ENCODE measurements around the gene SLC6A20. TPM values are rescaled to one million over a fixed set of nuclear protein-coding genes. Genes with fewer than 3 reads are reported as not detected.
"Not testable (repeated sequence)": the region's sequence is repeated elsewhere in the genome, so short reads cannot be mapped to it uniquely, and the experiment has no call there.

Gene SLC6A20
- polyA plus RNA-seq, 1 donor, result 0.28 TPM

DNA sequence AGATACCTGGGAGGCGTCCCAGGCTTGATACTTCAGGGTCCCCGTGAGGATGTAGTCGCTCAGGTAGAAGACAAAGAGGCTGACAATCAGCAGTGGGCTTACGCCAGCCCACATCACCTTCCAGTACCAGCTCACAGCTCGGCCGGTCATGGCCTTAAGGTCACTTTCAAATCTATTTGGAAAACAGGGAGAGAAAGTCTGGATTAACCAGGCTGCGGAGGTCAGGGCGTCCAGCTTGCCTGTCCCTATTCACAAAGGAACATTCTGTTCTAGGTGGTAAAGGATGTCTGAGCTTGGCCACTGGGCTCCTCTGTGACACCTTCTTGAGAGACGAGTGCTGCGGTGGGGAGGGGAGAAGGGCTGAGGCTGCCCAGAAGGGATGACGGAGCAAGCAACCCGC lies 36.5 kb downstream of the SLC6A20 start:
- DNase-seq (ENCODE audit: low read depth), result no peak

DNA sequence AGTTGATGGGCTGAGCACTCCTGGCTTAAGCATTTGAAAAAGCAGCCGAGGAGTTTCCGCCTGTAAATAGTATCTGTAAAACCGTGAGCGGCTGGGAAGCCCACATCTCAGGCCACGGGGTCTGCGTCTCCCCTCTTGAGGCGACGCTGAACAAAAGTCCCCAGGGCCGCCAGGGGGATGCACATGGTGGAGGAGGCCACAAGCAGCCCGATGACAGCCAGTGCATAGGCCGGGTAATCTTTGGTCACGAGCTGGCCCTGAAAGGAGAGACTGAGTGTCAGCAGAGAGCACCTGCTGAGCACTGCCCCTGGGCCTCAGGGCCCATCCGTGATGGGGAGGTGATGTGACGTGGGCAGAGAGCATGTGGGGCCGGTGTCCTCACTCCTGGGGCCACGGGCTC lies 37.5 kb downstream of the SLC6A20 start:
- no peak for DNase-seq (ENCODE audit: low read depth)

DNA sequence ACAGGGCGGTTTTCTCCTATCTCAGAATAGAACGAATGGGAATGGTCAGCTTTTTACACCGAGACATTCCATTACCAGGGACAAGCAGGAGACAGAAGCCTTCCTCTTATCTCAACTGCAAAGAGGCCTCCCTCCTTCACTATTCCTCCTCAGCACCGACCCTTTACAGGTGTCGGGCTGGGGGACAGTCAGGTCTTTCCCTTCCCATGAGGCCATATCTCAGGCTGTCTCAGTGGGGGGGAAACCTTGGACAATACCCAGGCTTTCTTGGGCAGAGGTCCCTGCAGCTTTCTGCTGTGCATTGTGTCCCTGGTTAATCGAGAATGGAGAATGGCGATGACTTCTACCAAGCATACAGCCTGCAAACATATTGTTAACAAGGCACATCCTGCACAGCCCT lies 39.2 kb downstream of the SLC6A20 start:
- DNase-seq (ENCODE audit: low read depth), result not testable (repeated sequence)

DNA sequence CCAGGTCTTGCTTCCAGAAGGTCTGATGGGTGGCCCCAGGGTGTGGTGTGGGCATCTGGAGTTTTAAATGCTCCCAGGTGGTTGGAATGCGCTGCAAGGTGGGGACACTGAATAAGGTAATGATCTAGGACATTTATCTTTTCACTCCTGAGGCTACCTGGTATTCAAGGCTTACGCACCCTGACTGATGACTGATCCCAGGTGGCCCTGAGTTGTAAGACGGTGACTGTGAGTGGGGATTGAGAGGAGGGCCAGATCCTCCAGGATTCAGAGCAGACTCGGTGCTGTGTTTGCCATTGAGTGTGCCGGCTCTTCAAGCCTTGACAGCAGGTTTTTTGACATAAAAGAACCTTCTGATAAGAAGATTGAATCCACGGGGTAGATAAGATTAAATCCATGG lies 40.3 kb downstream of the SLC6A20 start:
- no peak for DNase-seq (ENCODE audit: low read depth)

DNA sequence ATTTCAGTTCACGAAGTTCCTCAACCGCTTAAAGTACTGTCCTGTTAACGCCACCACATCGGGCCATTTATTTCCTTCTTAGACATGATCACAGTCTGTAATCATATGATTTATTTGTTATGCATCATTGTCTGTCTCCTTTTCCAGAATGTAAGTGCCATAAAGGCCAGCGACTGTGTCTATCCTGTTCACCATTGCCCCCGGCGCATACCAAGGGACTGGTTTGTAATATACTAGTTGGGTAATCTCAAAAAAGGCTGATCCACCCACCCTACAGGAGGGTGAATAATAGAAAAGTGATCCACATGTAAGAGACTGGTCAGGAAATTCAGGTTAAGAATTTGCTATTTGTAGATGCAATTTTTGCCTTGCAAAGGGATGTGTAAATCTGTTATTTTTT lies 41.9 kb downstream of the SLC6A20 start:
- no peak for DNase-seq (ENCODE audit: low read depth)

DNA sequence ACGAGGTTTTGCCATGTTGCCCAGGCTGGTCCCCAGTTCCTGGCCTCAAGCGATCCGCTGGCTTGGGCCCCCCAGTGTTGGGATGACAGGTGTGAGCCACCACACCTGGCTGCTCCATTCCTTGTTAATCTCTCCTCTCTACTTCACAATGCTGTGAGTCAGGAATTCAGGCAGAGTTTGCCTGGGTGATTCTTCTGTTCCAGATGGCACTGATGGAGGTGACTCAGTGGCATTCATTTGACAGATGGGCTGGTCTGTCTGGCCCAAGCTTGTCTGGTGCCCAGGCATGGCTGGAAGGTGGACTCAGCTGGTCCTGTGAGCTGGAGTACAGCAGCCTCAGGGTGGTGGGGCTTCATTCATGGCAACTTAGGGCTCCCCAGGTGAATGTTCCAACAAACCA lies 43.2 kb downstream of the SLC6A20 start:
- no peak for DNase-seq (ENCODE audit: low read depth)

DNA sequence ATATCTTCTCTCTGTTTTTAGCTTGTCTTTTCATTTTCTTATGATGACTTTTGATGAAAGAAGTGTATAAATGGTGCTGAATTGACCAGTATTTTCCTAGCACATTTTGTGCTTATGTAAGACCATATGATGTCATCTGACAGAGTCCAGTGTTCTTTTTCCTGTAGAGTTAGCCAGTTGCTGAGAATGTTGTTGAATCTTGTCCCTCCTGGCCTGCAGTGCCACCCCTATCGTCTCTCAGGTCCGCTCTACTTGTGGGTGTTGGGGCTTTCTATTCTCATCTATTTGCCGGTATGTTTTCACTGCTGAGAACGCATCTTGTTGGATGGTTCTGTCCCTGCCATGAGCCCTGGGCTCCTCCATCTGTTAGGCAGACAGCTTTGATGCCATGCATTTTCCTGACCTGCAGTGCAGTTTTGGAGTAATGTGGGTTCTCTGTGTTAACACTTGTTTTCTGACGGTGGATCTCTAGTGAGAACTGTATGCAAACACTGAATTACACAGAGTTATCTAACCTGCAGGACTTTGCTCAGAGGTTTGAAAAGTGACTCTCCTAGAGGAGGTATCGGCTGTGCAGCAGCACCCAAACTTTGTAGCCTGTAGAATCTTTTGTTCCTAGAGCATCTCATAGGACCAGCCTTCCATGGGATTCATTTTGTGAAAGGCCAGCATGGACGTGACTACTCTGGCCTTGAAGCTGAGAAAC lies 44.6 kb downstream of the SLC6A20 start:
- no peak for DNase-seq (ENCODE audit: low read depth)

DNA sequence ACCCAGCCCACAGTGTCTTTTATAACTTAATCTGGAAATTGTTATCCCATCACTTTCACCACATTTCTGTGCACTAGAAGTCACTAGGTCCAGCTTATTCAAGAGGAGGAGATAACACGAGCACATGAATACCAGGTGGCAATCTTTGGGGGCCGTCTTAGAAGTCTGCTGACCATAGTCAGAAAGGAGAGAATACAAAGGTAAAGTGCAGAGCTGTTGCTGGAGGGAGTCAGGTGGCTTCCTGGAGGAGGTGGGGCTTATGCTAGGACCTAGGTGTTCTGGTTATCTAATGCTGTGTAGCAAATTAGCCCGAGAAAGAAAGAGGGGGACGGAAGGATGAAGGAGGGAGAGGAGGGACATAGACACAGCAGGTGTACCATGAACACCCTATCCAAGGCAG lies 46.5 kb downstream of the SLC6A20 start:
- no peak for DNase-seq (ENCODE audit: low read depth)

DNA sequence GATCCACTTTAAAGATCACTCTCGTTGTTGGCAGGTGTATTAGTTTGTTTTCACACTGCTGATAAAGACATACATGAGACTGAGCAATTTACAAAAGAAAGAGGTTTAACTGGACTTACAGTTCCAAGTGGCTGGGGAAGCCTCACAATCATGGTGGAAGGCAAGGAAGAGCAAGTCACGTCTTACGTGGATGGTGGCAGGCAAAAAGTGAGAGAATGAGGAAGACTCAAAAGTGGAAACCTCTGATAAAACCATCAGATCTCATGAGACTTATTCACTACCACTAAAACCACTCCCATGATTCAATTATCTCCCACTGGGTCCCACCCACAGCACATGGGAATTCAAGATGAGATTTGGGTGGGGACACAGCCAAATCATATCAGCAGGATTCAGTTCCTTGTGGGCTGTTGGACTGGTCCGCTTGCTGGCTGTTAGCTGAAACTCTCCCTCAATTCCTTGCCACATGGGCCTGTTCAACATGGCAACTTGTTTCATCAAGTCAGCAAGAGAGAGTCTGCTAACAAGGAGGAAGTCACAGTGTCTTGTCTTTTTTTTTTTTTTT lies 47.2 kb downstream of the SLC6A20 start:
- DNase-seq (ENCODE audit: low read depth), result not testable (repeated sequence)

DNA sequence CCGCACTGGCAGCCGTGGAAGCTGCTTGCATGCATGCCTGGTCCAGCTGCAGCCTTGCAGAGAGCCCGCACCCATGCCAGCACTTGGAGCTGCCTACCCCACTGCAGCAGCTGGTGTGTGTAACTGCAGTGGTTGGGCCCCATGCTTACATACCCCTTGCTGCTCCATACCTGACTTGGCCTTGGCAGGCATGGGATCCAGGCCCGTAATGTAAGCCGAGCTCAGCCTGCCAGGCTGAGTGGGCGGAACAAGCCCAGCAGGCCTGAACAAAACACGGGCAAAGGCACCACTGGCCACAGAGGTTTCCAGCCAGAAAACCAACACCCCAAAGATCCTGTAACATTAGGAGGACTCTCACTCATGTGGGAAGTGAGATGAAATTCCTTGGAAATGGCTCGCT lies 48.3 kb downstream of the SLC6A20 start:
- DNase-seq (ENCODE audit: low read depth), result no peak

DNA sequence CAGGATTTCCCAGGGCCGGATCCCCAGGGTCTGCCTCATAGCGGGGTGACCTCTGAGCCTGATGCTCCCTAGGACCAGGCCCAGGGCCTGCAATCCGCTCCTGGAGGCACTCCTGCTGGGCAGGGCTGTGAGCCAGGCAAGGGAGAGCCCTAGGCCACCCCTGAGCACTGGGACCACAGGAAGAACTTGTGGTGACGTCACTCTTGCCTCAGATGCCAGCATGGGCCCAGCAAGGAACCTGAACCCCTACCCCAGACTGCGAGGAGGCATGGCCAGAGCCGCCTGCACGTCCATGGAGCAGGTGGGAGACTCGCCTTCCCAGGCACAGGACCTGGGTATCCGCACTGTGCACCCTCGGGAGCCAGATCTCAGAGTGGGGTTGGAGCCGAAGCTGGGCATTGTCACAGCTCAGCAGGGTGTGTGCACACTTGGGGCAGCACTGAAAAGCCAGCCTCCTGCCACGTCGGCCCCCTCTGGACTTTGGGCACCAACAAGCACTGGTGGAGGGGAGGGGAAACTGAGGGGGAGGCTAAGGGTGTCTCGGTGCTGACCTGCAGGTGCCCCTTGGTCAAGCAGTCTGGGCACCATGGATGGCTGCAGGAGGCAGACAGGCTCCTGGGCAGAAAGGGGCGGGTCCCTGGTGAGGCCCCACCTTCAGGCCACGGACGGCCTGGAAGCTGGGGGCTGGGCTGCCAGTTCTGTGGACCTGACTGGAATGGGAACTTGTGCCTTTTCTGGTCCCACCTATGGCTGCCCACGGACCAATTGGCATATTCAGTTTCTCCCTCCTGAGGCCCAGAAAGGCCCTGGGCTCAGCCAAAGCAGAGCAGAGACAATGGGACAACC lies 49.3 kb downstream of the SLC6A20 start:
- no peak for DNase-seq (ENCODE audit: low read depth)

DNA sequence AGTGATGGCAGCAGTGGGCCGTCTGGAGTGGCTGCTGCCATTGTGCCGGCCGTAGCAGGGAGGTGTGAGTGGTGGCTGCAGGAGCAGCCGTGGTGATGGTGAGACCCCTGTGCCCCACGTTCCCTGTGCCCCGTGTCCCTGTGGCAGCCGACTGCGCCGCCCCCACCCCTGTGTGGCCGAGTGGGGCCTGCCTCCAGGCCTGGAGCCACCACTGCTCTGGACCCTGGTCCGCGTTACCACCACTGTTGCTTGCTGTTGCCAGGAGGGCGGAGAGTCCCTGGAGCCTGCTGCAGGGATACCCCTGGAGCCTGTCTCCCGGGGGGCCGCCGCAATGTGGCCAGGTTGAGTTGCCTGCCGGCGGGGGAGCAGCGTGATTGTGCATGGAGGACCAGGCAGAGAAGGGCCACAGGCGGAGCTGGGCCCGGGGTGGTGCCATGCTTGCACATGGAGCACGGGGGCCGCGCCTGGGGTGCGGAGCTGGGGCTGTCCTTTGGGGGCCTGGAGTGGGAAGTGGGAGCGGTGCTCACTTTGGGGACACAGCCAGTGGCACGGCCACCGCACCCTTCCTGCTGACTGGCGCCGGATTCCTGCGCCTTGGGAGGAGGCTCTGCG lies 50.1 kb downstream of the SLC6A20 start:
- no peak for DNase-seq (ENCODE audit: low read depth)

DNA sequence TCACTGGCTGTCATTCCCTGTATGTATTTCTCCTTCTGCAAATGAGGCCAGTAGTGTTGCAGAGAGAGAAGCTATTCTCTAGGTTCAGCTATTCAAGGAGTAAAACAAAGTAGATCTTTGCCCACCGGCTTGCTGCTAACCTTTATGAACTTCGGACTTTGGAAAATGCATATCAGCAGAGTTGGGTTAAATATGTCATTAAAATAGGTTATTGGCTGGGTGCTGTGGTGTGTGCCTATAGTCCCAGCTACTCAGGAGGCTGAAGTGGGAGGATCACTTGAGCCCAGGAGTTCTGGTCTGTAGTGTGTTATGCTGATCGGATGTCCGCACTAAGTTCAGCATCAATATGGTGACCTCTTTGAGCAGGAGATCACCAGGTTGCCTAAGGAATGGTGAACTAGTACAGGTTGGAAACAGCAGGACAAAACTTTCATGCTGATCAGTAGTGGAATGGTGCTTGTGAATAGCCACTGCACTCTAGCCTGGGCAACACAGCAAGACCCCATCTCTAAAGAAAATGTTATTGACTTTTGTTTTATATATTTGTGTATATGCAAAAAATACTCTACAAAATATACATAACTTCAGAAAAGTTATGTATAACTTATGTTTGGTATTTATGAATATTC lies 53.8 kb downstream of the SLC6A20 start:
- DNase-seq (ENCODE audit: low read depth), result no peak

DNA sequence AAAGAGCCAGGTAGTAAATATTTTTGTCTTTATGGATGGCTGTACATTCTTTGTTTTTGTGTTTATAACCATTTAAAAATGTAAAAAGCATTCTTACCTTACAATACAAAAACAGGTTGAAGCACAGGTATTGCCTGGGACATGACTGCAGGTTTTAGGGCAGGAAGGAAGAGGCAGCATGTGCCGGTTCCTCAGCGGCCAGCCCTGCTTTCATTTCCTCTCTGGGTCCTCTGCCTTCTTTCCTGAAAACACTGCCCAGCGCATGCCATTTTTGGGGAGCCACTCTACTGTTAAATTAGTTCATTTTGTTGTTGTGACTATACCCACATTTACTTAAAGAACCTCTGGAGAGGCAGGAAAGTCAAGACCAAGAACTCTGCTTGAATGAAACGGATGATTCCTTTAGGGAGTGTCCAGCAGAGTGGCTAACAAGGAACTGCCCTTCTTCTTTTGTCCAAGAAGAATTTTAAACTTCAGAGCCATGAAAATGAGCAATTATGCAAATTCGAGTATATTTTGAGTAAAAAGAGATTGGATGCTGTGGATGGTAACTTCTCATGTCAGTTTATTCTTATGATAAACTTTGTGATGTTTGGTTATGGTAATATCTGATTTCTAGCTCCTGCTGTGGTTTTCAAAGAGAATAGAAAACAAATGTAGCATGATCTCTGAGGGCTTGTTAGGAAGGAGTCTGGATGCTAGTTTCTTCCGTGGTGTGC lies 54.4 kb downstream of the SLC6A20 start:
- DNase-seq (ENCODE audit: low read depth), result no peak

DNA sequence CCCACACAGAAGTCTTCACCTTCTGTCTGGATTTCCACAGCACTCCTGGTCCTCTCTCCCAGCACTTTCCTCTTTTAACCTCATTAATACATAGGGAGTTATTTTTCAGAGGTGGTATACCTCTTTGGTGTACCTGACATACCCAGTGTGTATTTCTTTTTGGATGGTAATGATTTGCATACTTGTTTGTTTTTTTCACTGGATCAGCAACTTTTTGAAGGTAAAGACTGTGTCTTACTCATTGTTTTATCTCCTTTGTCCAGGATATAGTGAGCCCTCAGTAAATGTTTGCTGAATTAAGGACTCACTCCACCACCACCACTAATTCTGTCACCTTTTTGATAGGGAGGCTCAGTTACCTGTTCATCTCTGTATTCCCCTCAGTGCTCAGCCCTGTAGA lies 55.1 kb downstream of the SLC6A20 start:
- no peak for DNase-seq (ENCODE audit: low read depth)

DNA sequence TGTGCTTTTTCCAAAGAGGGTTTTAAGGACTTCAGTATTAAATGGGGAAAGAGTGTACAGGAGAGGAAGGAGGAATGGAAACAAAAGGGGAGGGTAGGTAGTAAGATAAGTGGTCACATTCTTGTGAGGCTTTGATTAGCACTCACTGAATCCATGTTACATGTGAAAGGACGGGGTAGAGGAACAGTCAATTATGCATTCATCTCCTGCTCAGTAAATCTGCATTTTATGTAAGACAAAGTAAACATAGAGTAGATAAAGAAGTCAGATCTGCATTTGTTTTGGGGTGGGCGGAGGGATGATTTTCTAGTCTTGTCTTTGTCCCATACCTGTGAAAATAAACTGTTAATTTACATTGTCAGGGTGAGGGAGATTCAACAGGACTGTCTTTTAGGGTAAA lies 56.3 kb downstream of the SLC6A20 start:
- DNase-seq (ENCODE audit: low read depth), result no peak

DNA sequence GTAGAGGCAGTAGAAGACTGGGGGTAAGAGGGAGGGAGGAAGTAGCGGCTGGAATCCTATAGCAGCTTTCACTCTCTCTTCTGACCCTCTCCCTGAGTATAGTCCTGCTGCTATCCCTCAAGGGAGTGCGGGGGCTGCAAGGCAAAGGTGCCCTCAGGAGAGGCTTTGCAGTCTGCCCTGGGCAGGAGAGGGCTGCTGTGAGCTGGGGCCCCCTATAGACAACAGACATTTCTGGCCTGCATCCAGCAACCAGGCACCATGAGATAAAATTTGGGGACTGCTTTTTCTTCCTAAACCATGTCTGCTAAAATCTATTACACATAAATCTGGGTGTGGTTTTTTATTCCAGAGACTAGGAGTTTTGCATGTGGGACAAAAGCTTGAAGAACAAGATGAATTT lies 59.1 kb downstream of the SLC6A20 start:
- no peak for DNase-seq (ENCODE audit: low read depth)

DNA sequence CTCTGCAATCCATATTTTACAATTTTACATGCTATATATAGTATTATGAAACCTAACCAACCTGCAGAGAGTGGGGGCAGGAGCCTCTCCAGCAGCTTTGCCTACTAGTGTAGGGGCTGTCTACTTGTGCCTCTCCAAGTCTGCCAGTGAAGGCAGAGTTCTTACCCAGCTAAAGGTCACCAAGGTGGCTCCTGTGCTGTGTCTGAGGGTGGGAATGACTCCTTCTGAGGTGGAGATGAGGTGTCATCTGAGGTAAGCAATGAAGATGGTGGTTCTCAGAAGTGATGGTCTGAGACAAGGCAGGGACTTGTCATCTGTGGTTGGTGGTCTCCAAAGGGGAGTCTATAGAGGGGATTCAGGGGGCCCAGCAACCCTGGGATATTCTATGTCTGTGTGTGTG lies 59.6 kb downstream of the SLC6A20 start:
- no peak for DNase-seq (ENCODE audit: low read depth)

DNA sequence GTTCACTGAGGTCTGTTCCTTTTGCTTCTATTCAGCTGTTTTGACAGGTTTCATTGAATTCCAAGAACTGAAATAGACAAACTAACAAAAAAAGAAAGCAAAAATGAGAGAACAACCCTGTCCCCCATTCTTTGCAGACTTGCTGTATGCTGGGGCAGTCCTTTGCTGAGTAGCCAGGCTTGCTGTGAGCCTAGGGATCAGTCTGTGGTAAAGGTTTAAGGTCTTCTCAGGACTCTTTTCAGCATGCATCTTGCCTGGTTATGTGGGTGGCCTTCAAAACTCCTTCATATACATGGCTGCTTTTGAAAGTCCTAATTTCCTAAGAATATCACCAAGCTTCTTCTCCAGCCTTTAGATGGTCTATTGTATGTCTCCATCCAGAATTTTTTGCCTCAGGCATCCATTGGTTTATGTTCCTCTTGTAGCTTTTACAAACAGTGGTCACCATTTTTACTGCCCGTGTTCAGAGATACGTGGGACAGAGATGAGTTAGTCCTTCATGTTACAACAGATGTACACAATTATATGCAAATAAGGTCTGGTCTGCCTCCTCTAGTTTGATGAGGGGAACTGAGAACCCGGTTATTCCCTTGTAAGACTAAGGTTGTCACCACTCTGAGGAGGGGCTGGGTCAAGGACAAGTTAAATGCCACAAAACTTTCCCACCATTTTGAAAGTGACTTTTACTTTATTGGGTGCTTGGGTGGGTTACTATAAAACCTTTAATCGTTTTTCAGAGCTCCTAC lies 65.8 kb downstream of the SLC6A20 start:
- no peak for DNase-seq (ENCODE audit: low read depth)

DNA sequence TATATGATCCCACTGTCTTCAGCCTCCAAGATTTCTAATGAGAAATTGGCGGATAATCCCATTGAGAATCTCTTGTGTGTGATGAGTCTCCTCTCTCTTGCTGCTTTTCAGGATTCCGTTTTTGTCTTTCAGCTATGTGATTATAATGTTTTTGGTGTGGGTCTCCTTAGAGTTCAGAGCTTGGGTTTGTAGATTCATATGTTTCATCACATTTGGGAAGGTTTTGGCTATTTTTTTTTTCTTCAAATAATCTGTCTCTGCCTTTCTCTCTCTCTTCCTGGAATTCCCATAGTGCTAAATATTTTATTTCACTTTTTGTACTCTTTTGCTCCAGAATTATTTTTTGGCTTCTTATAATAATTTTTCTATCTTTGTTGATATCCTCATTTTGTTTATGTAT lies 66.7 kb downstream of the SLC6A20 start:
- DNase-seq (ENCODE audit: low read depth), result no peak

DNA sequence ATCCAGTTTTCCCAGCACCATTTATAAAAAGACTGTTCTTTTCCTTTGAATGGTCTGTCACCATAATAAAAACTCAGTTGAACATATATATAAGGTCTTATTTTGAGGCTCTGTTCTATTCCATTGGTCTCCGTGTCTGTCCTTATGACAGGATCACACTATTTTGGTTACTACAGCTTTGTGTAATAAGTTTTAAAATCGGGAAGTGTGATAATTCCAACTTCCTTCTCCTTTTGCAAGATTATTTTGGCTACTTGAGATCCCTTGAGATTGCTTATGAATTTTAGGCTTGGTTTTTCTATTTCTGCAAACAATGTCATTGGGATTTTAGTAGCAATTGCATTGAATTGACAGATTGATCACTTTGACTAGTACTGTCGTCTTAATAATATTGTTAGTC lies 71.4 kb downstream of the SLC6A20 start:
- no peak for DNase-seq (ENCODE audit: low read depth)

All from forelimb muscle (tissue), 1 donor.